Trophoblast cell (in vitro differentiated cells and primary cell): ENCODE measurements around the gene METTL9.
"Not testable (repeated sequence)": the region's sequence is repeated elsewhere in the genome, so short reads cannot be mapped to it uniquely, and the experiment has no call there.

Source experiments
- DNase-seq, 2 donors: peaks; one replicate each; pipeline ENCODE4 v3.0.0-alpha.2; 2016
- H2AFZ ChIP-seq: 2 replicates; pipeline ENCODE4 v1.6.1; 2013; ENCODE audit warnings: low read length, moderate library complexity, mild to moderate bottlenecking; ENCODE audit not compliant: insufficient read depth, poor library complexity
- H2AK5ac ChIP-seq: 2 replicates; pipeline ENCODE4 v1.6.1; 2013; ENCODE audit warnings: mild to moderate bottlenecking, low read length
- H2BK120ac ChIP-seq: 2 replicates; pipeline ENCODE4 v1.6.1; 2013; ENCODE audit warnings: low read length, mild to moderate bottlenecking, moderate library complexity; ENCODE audit not compliant: insufficient read depth, poor library complexity
- H2BK12ac ChIP-seq: 2 replicates; pipeline ENCODE4 v1.6.1; 2013; ENCODE audit warnings: mild to moderate bottlenecking, low read length, moderate library complexity
- H2BK5ac ChIP-seq: 2 replicates; pipeline ENCODE4 v1.6.1; 2013; ENCODE audit warnings: low read length, low read depth, moderate library complexity, mild to moderate bottlenecking; ENCODE audit not compliant: poor library complexity
- H3K14ac ChIP-seq: 2 replicates; pipeline ENCODE4 v1.6.1; 2013; ENCODE audit warnings: mild to moderate bottlenecking, low read length
- H3K18ac ChIP-seq: 2 replicates; pipeline ENCODE4 v1.6.1; 2013; ENCODE audit warnings: mild to moderate bottlenecking, low read length
- H3K23ac ChIP-seq: 2 replicates; pipeline ENCODE4 v1.6.1; 2013; ENCODE audit warnings: low read length
- H3K27ac ChIP-seq: 2 replicates; pipeline ENCODE4 v1.5.1; 2013; ENCODE audit warnings: low read depth, mild to moderate bottlenecking, inconsistent platforms, low read length, moderate library complexity
- H3K27me3 ChIP-seq: 2 replicates; pipeline ENCODE4 v1.6.1; 2013; ENCODE audit warnings: inconsistent platforms, mild to moderate bottlenecking, low read length, moderate library complexity; ENCODE audit not compliant: insufficient read depth
- H3K36me3 ChIP-seq, 2 experiments: 1 replicate in 1 of 2; 2 replicates in 1 of 2; pipeline ENCODE4 v1.6.1; 2013; ENCODE audit warnings: low read length in 2 of 2, mild to moderate bottlenecking in 2 of 2, moderate library complexity in 1 of 2; ENCODE audit not compliant: insufficient read depth in 2 of 2, control insufficient read depth in 1 of 2
- H3K4ac ChIP-seq: 2 replicates; pipeline ENCODE4 v1.6.1; 2013; ENCODE audit warnings: low read depth, mild to moderate bottlenecking, low read length, moderate library complexity
- H3K4me1 ChIP-seq, 2 experiments: 1 replicate in 1 of 2; 2 replicates in 1 of 2; pipeline ENCODE4 v1.6.1; 2013; ENCODE audit warnings: low read length in 2 of 2, mild to moderate bottlenecking in 2 of 2, moderate library complexity in 1 of 2; ENCODE audit not compliant: insufficient read depth in 2 of 2, control insufficient read depth in 1 of 2
- H3K4me2 ChIP-seq: 2 replicates; pipeline ENCODE4 v1.6.1; 2013; ENCODE audit warnings: inconsistent platforms, mild to moderate bottlenecking, low read length, moderate library complexity
- H3K4me3 ChIP-seq: 2 replicates; pipeline ENCODE4 v1.5.1; 2013; ENCODE audit warnings: mild to moderate bottlenecking, low read depth, low read length, inconsistent platforms
- H3K79me1 ChIP-seq: one replicate; pipeline ENCODE4 v1.6.1; 2013; ENCODE audit warnings: low read length
- H3K79me2 ChIP-seq: 2 replicates; pipeline ENCODE4 v1.6.1; 2013; ENCODE audit warnings: low read length, mild to moderate bottlenecking; ENCODE audit not compliant: control insufficient read depth, insufficient read depth, poor library complexity
- H3K9ac ChIP-seq: 2 replicates; pipeline ENCODE4 v1.6.1; 2013; ENCODE audit warnings: mild to moderate bottlenecking, low read length
- H3K9me3 ChIP-seq: 2 replicates; pipeline ENCODE4 v1.6.1; 2013; ENCODE audit warnings: low read depth, mild to moderate bottlenecking, control low read depth, inconsistent platforms, low read length; ENCODE audit not compliant: insufficient read depth
- H4K12ac ChIP-seq: 2 replicates; pipeline ENCODE4 v1.6.1; 2013; ENCODE audit warnings: low read depth, mild to moderate bottlenecking, low read length, moderate library complexity
- H4K8ac ChIP-seq: 2 replicates; pipeline ENCODE4 v1.6.1; 2013; ENCODE audit warnings: low read depth, mild to moderate bottlenecking, low read length, moderate library complexity
- H4K91ac ChIP-seq: one replicate; pipeline ENCODE4 v1.6.1; 2013; ENCODE audit warnings: low read depth, mild to moderate bottlenecking, low read length, moderate library complexity
- WGBS: extraction: QIAGEN DNeasy Blood & Tissue Kit; methylation state at CpG from one replicate; pipeline ENCODE4 v1.1.7; 2013; ENCODE audit warnings: missing lambda C conversion rate; ENCODE audit not compliant: insufficient read length, insufficient coverage; ENCODE audit errors: extremely low coverage; 5-methylcytosine and 5-hydroxymethylcytosine counted together

METTL9 gene

GRCh38 chr16:21631951-21632575 is 32.7 kb downstream of the METTL9 start:
- not testable (repeated sequence) for H4K12ac ChIP-seq, H3K23ac ChIP-seq, H3K4me1 ChIP-seq, H3K18ac ChIP-seq, H3K79me1 ChIP-seq, H3K79me2 ChIP-seq, H2BK120ac ChIP-seq, H3K9ac ChIP-seq, H4K91ac ChIP-seq, H3K27me3 ChIP-seq, H3K14ac ChIP-seq, H4K8ac ChIP-seq, H2BK5ac ChIP-seq, H3K4me2 ChIP-seq, H2AK5ac ChIP-seq, H3K9me3 ChIP-seq, H3K4ac ChIP-seq, H2AFZ ChIP-seq, H3K27ac ChIP-seq, H3K4me3 ChIP-seq, H2BK12ac ChIP-seq
- H3K36me3 ChIP-seq, result peaks cover 12 to 15% of the 10 kb centered on the region in 2 experiments
- peak in 1 of 2 donors; percentile 38 for DNase-seq
- WGBS, result no CpG with 5 or more reads among the region's 5 CpGs

- Histone ChIP-seq H4K8ac (no peak overlapping the region), H3K9ac (no peak overlapping the region), H3K14ac (no peak overlapping the region), H2AK5ac (no peak overlapping the region), H3K4ac (no peak overlapping the region), H3K79me2 (no peaks in the 10 kb centered on the region), H3K27me3 (no peaks in the 10 kb centered on the region), H3K4me2 (no peak overlapping the region), H3K36me3 (peaks cover 12% of the 10 kb centered on the region in 2 experiments), H2AFZ (no peak overlapping the region), H3K27ac (no peak overlapping the region), H2BK5ac (no peak overlapping the region), H3K79me1 (no peaks in the 10 kb centered on the region), H3K23ac (no peak overlapping the region), H2BK12ac (no peak overlapping the region), H4K12ac (no peak overlapping the region), H4K91ac (no peak overlapping the region), H3K4me1 (peaks cover 0 to 8% of the 10 kb centered on the region in 2 experiments), H2BK120ac (no peak overlapping the region), H3K9me3 (peaks cover 3% of the 10 kb centered on the region), H3K4me3 (no peak overlapping the region), H3K18ac (no peak overlapping the region)
- WGBS, result no CpG with 5 or more reads among the region's 5 CpGs
- DNase-seq, result no peak
These were observed 34.8 kb downstream of the METTL9 start for GRCh38 chr16:21634216-21634615.

GRCh38 chr16:21635694-21636093 is 36.3 kb downstream of the METTL9 start:
- DNase-seq, result not testable (repeated sequence)
- no CpG with 5 or more reads among the region's 9 CpGs for WGBS

GRCh38 chr16:21637032-21637968 is 37.9 kb downstream of the METTL9 start:
- H3K23ac ChIP-seq, result no peak overlapping the region
- H3K79me2 ChIP-seq, result no peaks in the 10 kb centered on the region
- no peak overlapping the region for H4K12ac ChIP-seq
- no peak overlapping the region for H2AFZ ChIP-seq
- no peak for DNase-seq
- no peak overlapping the region for H2BK120ac ChIP-seq
- H3K9me3 ChIP-seq, result no peaks in the 10 kb centered on the region
- H3K79me1 ChIP-seq, result no peaks in the 10 kb centered on the region
- H3K4me3 ChIP-seq, result no peak overlapping the region
- H3K4ac ChIP-seq, result no peak overlapping the region
- no peak overlapping the region for H3K4me2 ChIP-seq
- H4K91ac ChIP-seq, result no peak overlapping the region
- no peak overlapping the region for H3K9ac ChIP-seq
- no peak overlapping the region for H2BK5ac ChIP-seq
- no peak overlapping the region for H3K14ac ChIP-seq
- H2AK5ac ChIP-seq, result no peak overlapping the region
- no peak overlapping the region for H3K27ac ChIP-seq
- H3K36me3 ChIP-seq, result peaks cover 2 to 4% of the 10 kb centered on the region in 2 experiments
- no peak overlapping the region for H2BK12ac ChIP-seq
- peaks cover 0 to 2% of the 10 kb centered on the region in 2 experiments for H3K4me1 ChIP-seq
- H3K18ac ChIP-seq, result no peak overlapping the region
- no peaks in the 10 kb centered on the region for H3K27me3 ChIP-seq
- no CpG with 5 or more reads among the region's 37 CpGs for WGBS
- H4K8ac ChIP-seq, result no peak overlapping the region

More at GRCh38 chr16:21635694-21636093, 36.3 kb downstream of the METTL9 start:
- H3K4me2 ChIP-seq, H3K79me1 ChIP-seq, H3K9ac ChIP-seq, H2BK5ac ChIP-seq, H3K27ac ChIP-seq, H2AFZ ChIP-seq, H3K4ac ChIP-seq, H3K4me3 ChIP-seq, H4K91ac ChIP-seq, H3K18ac ChIP-seq, H3K79me2 ChIP-seq, H4K8ac ChIP-seq, H3K14ac ChIP-seq, H4K12ac ChIP-seq, H2BK12ac ChIP-seq, H3K4me1 ChIP-seq, H2BK120ac ChIP-seq, H3K36me3 ChIP-seq, H3K23ac ChIP-seq, H3K9me3 ChIP-seq, H2AK5ac ChIP-seq, H3K27me3 ChIP-seq: not testable (repeated sequence)
